Sigmoid colon (tissue), 7 donors: ENCODE results near the gene FANCD2. TPM values are rescaled to one million over a fixed set of nuclear protein-coding genes. Genes with fewer than 3 reads are reported as not detected.
"Not testable (repeated sequence)": the region's sequence is repeated elsewhere in the genome, so short reads cannot be mapped to it uniquely, and the experiment has no call there.

ENCODE experiments used
- DNase-seq: peaks from one replicate; pipeline ENCODE4 v3.0.0-alpha.2; 2019
- H3K27ac ChIP-seq, 4 donors: fragments of 200-600 bp; sonication (generic); one replicate each; pipeline ENCODE4 v1.5.1; 2016 to 2019; ENCODE audit warnings: mild to moderate bottlenecking in 1 of 4
- H3K27me3 ChIP-seq, 3 donors: fragments of 200-600 bp; sonication (generic); one replicate each; pipeline ENCODE4 v1.5.1; 2019; ENCODE audit warnings: mild to moderate bottlenecking in 1 of 3
- H3K36me3 ChIP-seq, 4 donors: fragments of 200-600 bp; sonication (generic); one replicate each; pipeline ENCODE4 v1.5.1; 2016 to 2019
- H3K4me1 ChIP-seq, 4 donors: fragments of 200-600 bp; sonication (generic); one replicate each; pipeline ENCODE4 v1.5.1; 2017 to 2019
- H3K4me3 ChIP-seq, 4 donors: fragments of 200-600 bp; sonication (generic); one replicate each; pipeline ENCODE4 v1.5.1; 2017 to 2019; ENCODE audit warnings: mild to moderate bottlenecking in 2 of 4, moderate library complexity in 1 of 4
- H3K9me3 ChIP-seq, 4 donors: fragments of 200-600 bp in 3 of 4; sonication (generic) in 3 of 4; one replicate each; pipeline versions ENCODE4 v1.5.1 to v1.6.1; 2013 to 2019
- CTCF ChIP-seq, 4 experiments: fragments of 450-650 bp in 3 of 4; fragments of 200-600 bp in 1 of 4; IDR thresholded peaks; one replicate each; pipeline ENCODE4 v1.5.1; 2016 to 2019; ENCODE audit warnings: antibody characterized with exemption in 4 of 4, mild to moderate bottlenecking in 3 of 4, moderate library complexity in 2 of 4
- EP300 ChIP-seq, 4 donors: sonication (generic); formaldehyde crosslinking; IDR thresholded peaks; one replicate each; pipeline ENCODE4 v1.6.1; 2017; ENCODE audit warnings: antibody characterized with exemption in 4 of 4
- POLR2A ChIP-seq, 2 donors: fragments of 450-650 bp; IDR thresholded peaks; one replicate each; pipeline ENCODE4 v1.6.1; 2016; ENCODE audit warnings: antibody characterized with exemption in 2 of 2, mild to moderate bottlenecking in 2 of 2, moderate library complexity in 2 of 2
- POLR2AphosphoS5 ChIP-seq, 4 donors: sonication (generic); formaldehyde crosslinking; IDR thresholded peaks; one replicate each; pipeline ENCODE4 v1.6.1; 2017; ENCODE audit warnings: antibody characterized with exemption in 4 of 4
- WGBS, 2 donors: extraction: QIAGEN DNeasy Blood & Tissue Kit; methylation state at CpG; one replicate each; pipeline ENCODE4 v1.1.7; 2013; 5-methylcytosine and 5-hydroxymethylcytosine counted together
- intact Hi-C: fragments of 100-400 bp; cut with DNase I; formaldehyde crosslinking; loops from one replicate; pipeline ENCODE4 v1.15.1; 2023
- polyA plus RNA-seq, 3 donors: library from polyadenylated mRNA; stranded (reverse); fragments of 200-250 nt; gene quantifications; one replicate each; pipeline ENCODE4 v1.2.3, GENCODE V29; 2013
- total RNA-seq, 4 donors: library from RNA; depleted of rRNA; stranded (reverse); fragments of >200 nt; gene quantifications; one replicate each; pipeline ENCODE4 v1.1.0, GENCODE V29; 2016
- donor health status: healthy with polysubstance abuse.
- donor health status: Bipolar disorder and iron deficiency.
- donor health status: healthy.

FANCD2 gene
- total and polyA plus RNA-seq, 7 donors = 0.60 to 12.6 (median 2.9) TPM

- H3K4me1 ChIP-seq = no peaks in the 10 kb centered on the region
- no peak overlapping the region for H3K27ac ChIP-seq
- no peaks in the 10 kb centered on the region for H3K9me3 ChIP-seq
- H3K4me3 ChIP-seq = no peak overlapping the region
- WGBS, 2 donors = 95 to 96% methylated on average over 4 of the region's 4 CpGs
- intact Hi-C loops = no loop called here
- no peak for TF ChIP-seq POLR2A (IDR thresholded peaks at IDR 0.05)
- no peak for TF ChIP-seq EP300 (IDR thresholded peaks at IDR 0.05)
- no peak for TF ChIP-seq CTCF (IDR thresholded peaks at IDR 0.05)
- TF ChIP-seq POLR2AphosphoS5 (IDR thresholded peaks at IDR 0.05) = no peak
- DNase-seq = no peak
- no peaks in the 10 kb centered on the region for H3K36me3 ChIP-seq
- no peaks in the 10 kb centered on the region for H3K27me3 ChIP-seq
Measured at GRCh38 chr3:10081871-10082270, 55.6 kb downstream of the FANCD2 start.

- no peak for DNase-seq
- no peak overlapping the region for H3K27ac ChIP-seq
- intact Hi-C loops = no loop called here
Measured at GRCh38 chr3:10085738-10086137, 59.5 kb downstream of the FANCD2 start.

GRCh38 chr3:10088256-10088655 is 62.0 kb downstream of the FANCD2 start:
- 87 to 91% methylated on average over 4 of the region's 4 CpGs for WGBS, 2 donors
- intact Hi-C loops = no loop called here
- TF ChIP-seq POLR2AphosphoS5 (IDR thresholded peaks at IDR 0.05) = no peak
- no peak for TF ChIP-seq POLR2A (IDR thresholded peaks at IDR 0.05)
- TF ChIP-seq EP300 (IDR thresholded peaks at IDR 0.05) = no peak
- TF ChIP-seq CTCF (IDR thresholded peaks at IDR 0.05) = no peak

More at GRCh38 chr3:10085738-10086137, 59.5 kb downstream of the FANCD2 start:
- Histone ChIP-seq H3K36me3 (no peaks in the 10 kb centered on the region), H3K9me3 (no peaks in the 10 kb centered on the region), H3K4me1 (no peaks in the 10 kb centered on the region), H3K27me3 (no peaks in the 10 kb centered on the region), H3K4me3 (no peak overlapping the region)
- no peak for TF ChIP-seq CTCF (IDR thresholded peaks at IDR 0.05)
- no peak for TF ChIP-seq EP300 (IDR thresholded peaks at IDR 0.05)
- no peak for TF ChIP-seq POLR2A (IDR thresholded peaks at IDR 0.05)
- TF ChIP-seq POLR2AphosphoS5 (IDR thresholded peaks at IDR 0.05) = no peak
- 62 to 93% methylated on average over 1 of the region's 1 CpG for WGBS, 2 donors

GRCh38 chr3:10090179-10090578 is 63.9 kb downstream of the FANCD2 start:
- H3K27me3 ChIP-seq = no peaks in the 10 kb centered on the region
- WGBS, 2 donors = 22 to 72% methylated on average over 6 of the region's 6 CpGs
- intact Hi-C loops = no loop called here
- no peak overlapping the region for H3K27ac ChIP-seq
- TF ChIP-seq POLR2AphosphoS5 (IDR thresholded peaks at IDR 0.05) = no peak
- no peak for TF ChIP-seq EP300 (IDR thresholded peaks at IDR 0.05)
- no peak for TF ChIP-seq CTCF (IDR thresholded peaks at IDR 0.05)
- no peak for TF ChIP-seq POLR2A (IDR thresholded peaks at IDR 0.05)
- no peaks in the 10 kb centered on the region for H3K4me1 ChIP-seq
- no peaks in the 10 kb centered on the region for H3K9me3 ChIP-seq
- no peak for DNase-seq
- no peak overlapping the region for H3K4me3 ChIP-seq
- no peaks in the 10 kb centered on the region for H3K36me3 ChIP-seq

More at GRCh38 chr3:10088256-10088655, 62.0 kb downstream of the FANCD2 start:
- no peak for DNase-seq
- H3K36me3 ChIP-seq = no peaks in the 10 kb centered on the region
- no peak overlapping the region for H3K4me3 ChIP-seq
- H3K9me3 ChIP-seq = no peaks in the 10 kb centered on the region
- H3K4me1 ChIP-seq = no peaks in the 10 kb centered on the region
- no peak overlapping the region for H3K27ac ChIP-seq
- H3K27me3 ChIP-seq = no peaks in the 10 kb centered on the region

- DNase-seq, H3K27me3 ChIP-seq, H3K27ac ChIP-seq, H3K9me3 ChIP-seq, H3K4me1 ChIP-seq, H3K4me3 ChIP-seq, intact Hi-C loops, H3K36me3 ChIP-seq: not testable (repeated sequence)
- 60 to 69% methylated on average over 1 of the region's 1 CpG for WGBS, 2 donors
Measured at GRCh38 chr3:10090774-10091173, 64.5 kb downstream of the FANCD2 start.

- 86 to 94% methylated on average over 2 of the region's 2 CpGs for WGBS, 2 donors
- H3K36me3 ChIP-seq, H3K4me3 ChIP-seq, H3K27me3 ChIP-seq, DNase-seq, intact Hi-C loops, H3K27ac ChIP-seq, H3K4me1 ChIP-seq, H3K9me3 ChIP-seq: not testable (repeated sequence)
Measured at GRCh38 chr3:10091387-10091786, 65.2 kb downstream of the FANCD2 start.
